Muscle of leg (tissue), 11 donors: ENCODE measurements around the gene PROSER2. TPM values are rescaled to one million over a fixed set of nuclear protein-coding genes. Genes with fewer than 3 reads are reported as not detected.

ENCODE experiments used
- DNase-seq: peaks from one replicate; pipeline ENCODE4 v3.0.0; 2013
- H3K27ac ChIP-seq: one replicate; pipeline ENCODE4 v1.5.1; 2013; ENCODE audit warnings: mild to moderate bottlenecking, low read length, control low read depth
- H3K27me3 ChIP-seq: one replicate; pipeline ENCODE4 v1.6.1; 2013; ENCODE audit warnings: low read length; ENCODE audit not compliant: control insufficient read depth, insufficient read depth
- H3K36me3 ChIP-seq: one replicate; pipeline ENCODE4 v1.6.1; 2013; ENCODE audit warnings: low read length; ENCODE audit not compliant: control insufficient read depth, insufficient read depth
- H3K4me1 ChIP-seq: one replicate; pipeline ENCODE4 v1.6.1; 2013; ENCODE audit warnings: low read length; ENCODE audit not compliant: control insufficient read depth, insufficient read depth
- H3K4me3 ChIP-seq: one replicate; pipeline ENCODE4 v1.5.1; 2013; ENCODE audit warnings: low read length, control low read depth
- H3K9me3 ChIP-seq: replicated peaks from 2 replicates; pipeline ENCODE4 v1.6.1; 2013; ENCODE audit warnings: low read depth, low read length; ENCODE audit not compliant: control insufficient read depth
- WGBS: methylation state at CpG from one replicate; pipeline ENCODE4 v1.1.5; 2013; ENCODE audit warnings: missing lambda C conversion rate; ENCODE audit not compliant: insufficient coverage; 5-methylcytosine and 5-hydroxymethylcytosine counted together
- polyA plus RNA-seq, 8 donors: library from polyadenylated mRNA; unstranded; fragments of 120-200 nt; gene quantifications; one replicate each; pipeline versions ENCODE4 v1.2.1 to v1.2.3, GENCODE V29; 2013; ENCODE audit warnings: inconsistent platforms in 1 of 8, low replicate concordance in 1 of 8; ENCODE audit not compliant: insufficient read length in 8 of 8, insufficient read depth in 1 of 8
- total RNA-seq: library from RNA; stranded (reverse); fragments of 120-200 nt; gene quantifications from one replicate; pipeline ENCODE4 v1.2.4, GENCODE V29; 2013

PROSER2 gene
- total and polyA plus RNA-seq, 9 donors: 3.4 to 5.5 (median 4.0) TPM

DNA sequence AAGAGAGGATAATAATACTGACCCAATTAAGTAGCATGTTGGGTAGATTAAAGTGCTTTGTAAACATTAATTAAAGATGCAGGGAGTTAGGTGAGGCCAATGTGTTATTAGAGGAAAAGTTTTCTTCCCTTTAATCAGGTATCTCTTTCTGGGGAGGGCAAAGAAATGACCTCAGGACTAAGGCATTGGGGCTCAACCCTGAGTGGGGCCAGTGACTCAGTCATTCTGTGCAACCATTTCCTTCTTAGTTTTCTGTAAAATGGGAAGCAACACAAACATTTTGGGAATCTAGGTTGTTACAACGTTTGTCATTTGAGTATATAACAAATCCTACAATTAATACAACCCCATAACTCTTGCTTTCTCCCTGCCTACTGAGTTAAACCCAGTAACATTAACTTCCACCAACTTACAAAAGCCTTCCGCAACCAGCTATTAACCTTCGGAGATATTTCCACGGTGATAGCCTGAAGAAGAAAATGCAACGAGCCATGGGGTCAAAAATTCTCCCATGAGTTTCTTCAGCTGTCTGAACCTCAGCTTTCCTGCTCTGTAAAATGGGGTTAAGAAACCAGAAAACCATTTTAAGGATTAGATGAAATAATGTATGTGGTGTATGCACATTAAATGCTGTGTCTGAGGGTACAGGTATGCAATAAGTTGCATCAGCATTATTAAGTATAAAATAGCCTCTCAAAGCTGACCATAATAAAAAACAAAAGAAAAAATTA is 965 bp upstream of the PROSER2 start:
- no peak overlapping the region for H3K27ac ChIP-seq
- peaks cover 16% of the 10 kb centered on the region for H3K27me3 ChIP-seq
- no CpG with 5 or more reads among the region's 5 CpGs for WGBS
- H3K9me3 ChIP-seq: no peaks in the 10 kb centered on the region
- DNase-seq: no peak
- peaks cover 9% of the 10 kb centered on the region for H3K4me1 ChIP-seq
- H3K4me3 ChIP-seq: no peak overlapping the region
- H3K36me3 ChIP-seq: no peaks in the 10 kb centered on the region

DNA sequence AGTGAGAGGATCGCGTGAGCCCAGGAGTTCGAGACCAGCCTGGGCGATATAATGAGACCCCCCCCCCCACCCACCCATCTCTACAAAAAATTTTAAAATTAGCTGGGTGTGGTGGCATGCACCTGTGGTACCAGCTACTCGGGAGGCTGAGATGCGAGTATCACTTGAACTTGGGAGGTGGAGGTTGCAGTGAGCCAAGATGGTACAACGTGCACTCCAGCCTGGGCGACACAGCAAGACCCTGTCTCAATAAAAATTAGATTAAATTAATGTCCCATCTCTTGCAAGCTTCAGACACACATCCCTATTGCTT is 391 bp upstream of the PROSER2 start:
- Histone ChIP-seq H3K27ac (no peak overlapping the region), H3K27me3 (peaks cover 16% of the 10 kb centered on the region)
- no CpG with 5 or more reads among the region's 8 CpGs for WGBS

DNA sequence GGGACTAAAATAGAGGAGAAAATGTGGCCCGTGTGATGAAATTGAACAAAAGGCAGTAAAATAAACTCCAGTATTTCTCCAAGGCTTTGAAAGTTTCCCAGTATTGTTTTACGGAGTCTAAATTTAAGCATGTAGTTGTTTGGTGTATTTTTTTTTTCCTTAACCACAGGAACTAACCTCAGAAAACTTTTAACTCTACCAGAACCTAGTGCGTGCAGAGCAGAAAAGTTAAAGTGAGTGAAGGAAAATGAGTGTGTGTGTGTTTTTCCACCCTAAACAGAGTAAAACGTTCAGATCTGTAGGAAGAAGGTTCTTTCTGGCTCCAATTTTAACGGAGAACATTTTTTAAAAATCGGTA is 812 bp downstream of the PROSER2 start:
- peak overlapping the region; percentile 65 for H3K27ac ChIP-seq
- peaks cover 9% of the 10 kb centered on the region for H3K4me1 ChIP-seq
- 0% methylated on average over 1 of the region's 6 CpGs for WGBS
- peak overlapping the region; percentile 67 for H3K4me3 ChIP-seq
- no peaks in the 10 kb centered on the region for H3K9me3 ChIP-seq
- no peaks in the 10 kb centered on the region for H3K36me3 ChIP-seq
- H3K27me3 ChIP-seq: peaks cover 16% of the 10 kb centered on the region
- DNase-seq: peak; percentile 52

More for the DNA sequence above, 391 bp upstream of the PROSER2 start:
- H3K36me3 ChIP-seq: no peaks in the 10 kb centered on the region
- DNase-seq: no peak
- H3K9me3 ChIP-seq: no peaks in the 10 kb centered on the region
- peaks cover 9% of the 10 kb centered on the region for H3K4me1 ChIP-seq
- peak overlapping the region; percentile 36 for H3K4me3 ChIP-seq

DNA sequence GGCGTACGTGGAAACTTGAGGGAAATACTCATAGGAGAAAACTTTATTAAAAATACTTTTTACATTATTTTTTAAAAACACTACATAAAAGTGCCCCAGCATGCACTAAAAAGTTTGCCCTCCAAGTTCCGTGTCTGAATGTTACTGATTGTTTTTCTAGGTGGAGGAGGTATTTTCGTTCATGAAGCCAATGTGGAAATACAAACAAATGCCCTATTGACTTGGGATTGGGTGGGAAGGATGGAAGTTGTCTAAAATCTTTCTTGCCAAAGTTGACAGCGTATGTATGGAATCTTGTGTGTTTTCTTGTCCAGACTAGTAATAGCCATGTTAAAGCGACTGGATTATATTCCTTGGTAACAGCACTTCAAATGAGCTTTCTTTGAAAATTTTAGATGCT is 1.2 kb downstream of the PROSER2 start:
- H3K4me1 ChIP-seq: peaks cover 9% of the 10 kb centered on the region
- no peak overlapping the region for H3K4me3 ChIP-seq
- H3K27me3 ChIP-seq: peaks cover 16% of the 10 kb centered on the region
- peak; percentile 70 for DNase-seq
- no peak overlapping the region for H3K27ac ChIP-seq
- H3K36me3 ChIP-seq: no peaks in the 10 kb centered on the region
- 26% methylated on average over 2 of the region's 6 CpGs for WGBS
- H3K9me3 ChIP-seq: no peaks in the 10 kb centered on the region

DNA sequence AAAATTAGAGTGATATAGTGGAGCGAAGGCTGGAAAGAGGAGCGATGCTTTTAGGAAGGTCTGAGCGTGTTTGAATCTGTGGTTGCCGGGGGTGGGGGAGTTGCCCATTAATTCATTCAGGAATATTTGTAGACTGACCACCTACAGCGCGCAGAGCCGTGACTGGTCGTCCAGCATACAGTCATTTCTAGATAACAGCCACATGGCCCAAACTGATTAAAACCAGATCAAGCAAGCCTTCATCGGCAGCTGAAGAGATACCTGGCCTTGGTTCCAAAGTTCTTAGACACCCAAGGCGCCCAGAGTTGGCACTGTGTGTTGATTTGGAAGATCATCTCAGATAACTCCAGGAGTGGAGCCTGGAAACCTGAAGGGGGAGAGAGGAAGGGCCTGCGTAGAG is 1.7 kb downstream of the PROSER2 start:
- Histone ChIP-seq H3K36me3 (no peaks in the 10 kb centered on the region), H3K4me1 (peaks cover 9% of the 10 kb centered on the region), H3K4me3 (no peak overlapping the region), H3K27me3 (peaks cover 16% of the 10 kb centered on the region), H3K9me3 (no peaks in the 10 kb centered on the region), H3K27ac (no peak overlapping the region)
- DNase-seq: peak; percentile 15
- WGBS: 67% methylated on average over 7 of the region's 11 CpGs

DNA sequence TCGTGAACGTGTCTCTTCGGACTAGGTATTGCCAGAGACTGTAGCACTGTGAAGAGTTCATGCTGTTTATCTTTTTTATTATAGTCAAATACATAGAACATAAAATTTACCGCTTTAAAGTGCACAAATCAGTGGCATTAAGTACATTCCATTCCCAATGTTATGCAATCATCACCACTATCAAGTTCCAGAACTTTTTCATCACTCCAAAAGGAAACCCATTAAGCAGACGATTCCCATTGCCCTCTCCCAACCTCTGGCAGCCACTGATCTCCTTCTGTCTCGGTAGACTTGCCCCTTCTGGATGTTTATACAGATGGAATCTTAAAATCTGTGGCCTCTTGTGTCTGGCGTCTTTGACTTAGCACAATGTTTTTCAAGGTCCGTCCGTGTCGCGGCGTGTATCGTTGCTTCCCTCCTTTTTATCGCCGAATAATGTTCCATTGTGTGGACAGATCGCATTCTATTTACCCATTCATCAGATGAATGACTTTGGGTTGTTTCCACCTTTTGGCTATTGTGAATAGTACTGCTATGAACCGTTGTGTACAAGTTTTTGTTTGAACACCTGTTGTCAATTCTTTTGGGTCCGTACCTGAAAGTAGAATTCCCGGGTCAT is 2.7 kb downstream of the PROSER2 start:
- WGBS: 83% methylated on average over 8 of the region's 19 CpGs
- Histone ChIP-seq H3K9me3 (no peaks in the 10 kb centered on the region), H3K27me3 (peaks cover 16% of the 10 kb centered on the region), H3K27ac (no peak overlapping the region), H3K4me3 (no peak overlapping the region), H3K4me1 (peaks cover 10% of the 10 kb centered on the region), H3K36me3 (no peaks in the 10 kb centered on the region)
- DNase-seq: no peak

DNA sequence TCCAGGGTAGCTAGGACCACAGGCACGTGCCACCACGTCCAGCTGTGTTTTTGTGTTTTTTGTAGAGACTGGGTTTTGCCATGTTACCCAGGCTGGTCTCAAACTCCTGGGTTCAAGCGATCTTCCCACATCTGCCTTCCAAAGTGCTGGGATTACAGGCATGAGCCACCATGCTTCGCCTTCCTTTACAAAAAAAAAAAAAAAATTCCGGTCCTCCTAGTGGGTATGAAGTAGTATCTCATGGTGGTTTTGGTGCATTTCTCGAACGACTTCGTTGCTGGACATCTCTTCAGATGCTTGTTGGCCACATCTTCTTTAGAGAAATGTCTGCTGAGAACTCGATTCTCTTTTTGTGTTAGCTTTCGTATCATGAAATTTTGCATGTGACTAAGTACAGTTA is 3.9 kb downstream of the PROSER2 start:
- H3K4me1 ChIP-seq: peaks cover 12% of the 10 kb centered on the region
- WGBS: 100% methylated on average over 2 of the region's 10 CpGs
- no peaks in the 10 kb centered on the region for H3K36me3 ChIP-seq
- no peak overlapping the region for H3K27ac ChIP-seq
- peaks cover 16% of the 10 kb centered on the region for H3K27me3 ChIP-seq
- no peak for DNase-seq
- H3K4me3 ChIP-seq: no peak overlapping the region
- H3K9me3 ChIP-seq: no peaks in the 10 kb centered on the region

DNA sequence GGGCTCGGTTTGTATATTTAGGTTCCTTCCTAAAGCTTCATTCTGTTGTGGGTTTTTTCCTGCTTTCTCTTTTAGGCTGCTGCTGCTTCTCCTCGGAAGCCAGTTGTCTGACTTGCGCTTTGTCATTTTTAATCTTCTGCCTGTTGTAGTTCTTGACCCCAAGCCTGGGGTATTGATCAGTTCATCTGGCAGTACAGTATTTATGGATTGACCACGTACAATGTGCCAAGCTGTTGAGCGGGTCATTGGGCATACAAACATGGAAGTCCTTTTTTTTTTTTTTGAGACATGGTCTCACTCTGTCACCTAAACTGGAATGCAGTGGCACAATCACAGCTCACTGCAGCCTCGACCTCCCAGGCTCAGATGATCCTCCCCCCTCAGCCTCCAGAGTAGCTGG is 4.3 kb downstream of the PROSER2 start:
- Histone ChIP-seq H3K4me1 (peaks cover 12% of the 10 kb centered on the region), H3K27ac (no peak overlapping the region), H3K9me3 (no peaks in the 10 kb centered on the region), H3K4me3 (no peak overlapping the region), H3K36me3 (no peaks in the 10 kb centered on the region), H3K27me3 (peaks cover 16% of the 10 kb centered on the region)
- DNase-seq: no peak
- 94% methylated on average over 2 of the region's 6 CpGs for WGBS

DNA sequence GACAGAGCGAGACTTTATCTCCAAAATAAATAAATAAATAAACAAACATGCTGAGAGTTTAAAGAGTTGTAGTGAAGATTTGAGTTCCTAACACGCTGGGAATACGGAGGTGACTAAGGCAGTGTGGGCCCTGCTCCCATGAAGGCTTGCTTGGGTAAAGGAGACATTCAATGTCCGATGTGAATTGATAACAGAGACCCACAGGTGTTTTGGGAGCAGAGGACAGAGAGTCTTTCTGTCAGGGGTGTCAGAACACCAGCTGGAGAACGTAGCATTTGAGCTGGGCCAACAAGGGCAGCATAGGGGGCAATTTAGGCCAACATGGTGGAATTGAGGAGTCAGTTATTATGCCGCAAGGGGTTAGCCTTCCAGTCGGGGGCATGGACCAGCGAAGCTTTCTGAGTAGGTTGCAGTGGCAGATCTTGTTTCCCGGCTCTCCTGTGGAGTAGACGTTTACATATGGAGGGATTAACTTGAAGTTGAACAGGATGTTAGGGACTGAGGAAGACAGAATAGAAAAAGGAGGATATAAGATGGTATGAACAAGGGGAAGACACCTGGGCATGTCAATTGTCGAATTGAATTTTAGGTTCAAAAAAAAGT is 5.6 kb downstream of the PROSER2 start:
- DNase-seq: no peak
- no peak overlapping the region for H3K4me3 ChIP-seq
- H3K27ac ChIP-seq: no peak overlapping the region
- no peaks in the 10 kb centered on the region for H3K9me3 ChIP-seq
- H3K36me3 ChIP-seq: no peaks in the 10 kb centered on the region
- 73% methylated on average over 10 of the region's 11 CpGs for WGBS
- H3K4me1 ChIP-seq: peaks cover 9% of the 10 kb centered on the region
- H3K27me3 ChIP-seq: peaks cover 9% of the 10 kb centered on the region

DNA sequence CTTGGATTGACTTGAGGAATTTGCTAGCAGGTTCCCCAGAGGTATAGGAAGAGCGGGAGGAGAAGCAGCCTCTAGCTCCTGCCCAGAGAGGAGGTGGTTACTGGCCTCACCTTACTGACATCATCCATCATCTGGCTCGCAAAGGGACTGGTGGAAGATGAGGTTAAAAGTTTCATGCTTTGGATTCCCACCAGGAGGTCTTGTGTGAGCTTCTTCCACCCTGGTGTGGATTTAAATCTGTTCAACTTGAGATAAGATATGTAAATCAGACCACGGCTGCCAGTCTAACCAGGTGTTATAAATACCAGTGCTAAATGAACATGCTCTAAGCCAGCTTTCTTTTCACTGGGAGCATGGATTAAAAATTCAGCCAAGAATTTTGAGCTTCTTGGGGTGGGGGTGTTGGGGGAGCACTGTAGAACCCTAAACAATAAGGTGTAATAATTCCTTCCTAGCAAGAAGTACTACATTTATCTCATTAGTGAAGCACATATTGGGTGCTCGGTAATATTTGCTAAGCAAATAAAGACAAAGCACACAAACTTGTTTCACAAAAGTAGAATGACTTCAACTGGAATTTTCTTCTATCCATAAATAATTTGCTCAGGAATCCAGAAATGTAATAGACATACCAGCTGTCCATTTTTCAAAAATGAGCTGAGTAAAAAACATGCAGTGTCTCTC is 7.8 kb downstream of the PROSER2 start:
- H3K9me3 ChIP-seq: no peaks in the 10 kb centered on the region
- no peaks in the 10 kb centered on the region for H3K36me3 ChIP-seq
- peak; percentile 61 for DNase-seq
- H3K4me1 ChIP-seq: peaks cover 3% of the 10 kb centered on the region
- WGBS: 40% methylated on average over 1 of the region's 4 CpGs
- H3K4me3 ChIP-seq: no peak overlapping the region
- no peaks in the 10 kb centered on the region for H3K27me3 ChIP-seq
- H3K27ac ChIP-seq: peak overlapping the region; percentile 65
